Measurements from ENCODE around the gene STX2.
"Not testable (repeated sequence)": the region's sequence is repeated elsewhere in the genome, so short reads cannot be mapped to it uniquely, and the experiment has no call there.

Gene STX2

GRCh38 chr12:130863298-130863697 lies 24.2 kb upstream of the STX2 start:
- no peak overlapping the region for H3K27ac ChIP-seq (ENCODE audit: low read depth, low read length)
- H3K4me3 ChIP-seq (ENCODE audit: insufficient read depth, low read length, poor library complexity, severe bottlenecking), result no peak overlapping the region
- H3K9me3 ChIP-seq (ENCODE audit: insufficient read depth, low read length), result no peaks in the 10 kb centered on the region
- H3K9me2 ChIP-seq (replicated peaks; ENCODE audit: insufficient read depth, low read length), result no peaks in the 10 kb centered on the region
- no peak overlapping the region for H2AFZ ChIP-seq (ENCODE audit: low read depth, low read length, severe bottlenecking)
- no peak overlapping the region for H3K4me2 ChIP-seq (ENCODE audit: low read depth, low read length, poor library complexity, severe bottlenecking)
- H3K36me3 ChIP-seq (ENCODE audit: low read length), result no peaks in the 10 kb centered on the region
- H3K27me3 ChIP-seq (ENCODE audit: low read length), result no peaks in the 10 kb centered on the region
- no peak for TF ChIP-seq EZH2phosphoT487 (conservative IDR thresholded peaks at IDR 0.05; ENCODE audit: low read length)
- TF ChIP-seq CTCF (IDR thresholded peaks at IDR 0.05; ENCODE audit: insufficient read depth, low read length, poor library complexity, severe bottlenecking), result no peak
- H4K20me1 ChIP-seq (ENCODE audit: low read depth, low read length), result no peaks in the 10 kb centered on the region
- H3K9ac ChIP-seq (ENCODE audit: low read length), result no peak overlapping the region
- H3K79me2 ChIP-seq (ENCODE audit: insufficient read depth, low read length), result no peaks in the 10 kb centered on the region
- H3F3A ChIP-seq (ENCODE audit: insufficient read depth), result no peaks in the 10 kb centered on the region

DNA sequence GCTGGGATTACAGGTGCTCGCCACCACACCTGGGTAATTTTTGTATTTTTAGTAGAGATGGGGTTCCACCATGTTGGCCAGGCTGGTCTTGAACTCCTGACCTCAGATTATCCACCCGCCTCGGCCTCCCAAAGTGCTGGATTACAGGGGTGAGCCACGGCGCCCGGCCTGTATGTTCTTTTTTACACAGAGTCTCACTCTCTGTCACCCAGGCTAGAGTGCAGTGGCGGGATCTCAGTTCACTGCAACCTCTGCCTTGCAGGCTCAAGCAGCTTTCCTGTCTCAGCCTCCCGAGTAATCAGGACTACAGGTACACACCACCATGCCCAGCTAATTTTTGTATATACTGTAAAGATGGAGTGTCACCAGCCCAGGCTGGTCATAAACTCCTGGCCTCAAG lies 23.7 kb upstream of the STX2 start:
- H3K9ac ChIP-seq (ENCODE audit: low read length); H3K9me3 ChIP-seq (ENCODE audit: insufficient read depth, low read length); H3K4me3 ChIP-seq (ENCODE audit: insufficient read depth, low read length, poor library complexity, severe bottlenecking); H3K36me3 ChIP-seq (ENCODE audit: low read length); H3K79me2 ChIP-seq (ENCODE audit: insufficient read depth, low read length); H2AFZ ChIP-seq (ENCODE audit: low read depth, low read length, severe bottlenecking); H3K27me3 ChIP-seq (ENCODE audit: low read length); H3K4me2 ChIP-seq (ENCODE audit: low read depth, low read length, poor library complexity, severe bottlenecking); H3K27ac ChIP-seq (ENCODE audit: low read depth, low read length); H3F3A ChIP-seq (ENCODE audit: insufficient read depth); H4K20me1 ChIP-seq (ENCODE audit: low read depth, low read length); H3K9me2 ChIP-seq (replicated peaks; ENCODE audit: insufficient read depth, low read length): not testable (repeated sequence)

GRCh38 chr12:130862161-130862560 lies 23.1 kb upstream of the STX2 start:
- Histone ChIP-seq H3F3A (ENCODE audit: insufficient read depth) (no peaks in the 10 kb centered on the region), H3K9me2 (replicated peaks; ENCODE audit: insufficient read depth, low read length) (no peaks in the 10 kb centered on the region), H3K79me2 (ENCODE audit: insufficient read depth, low read length) (no peaks in the 10 kb centered on the region)

DNA sequence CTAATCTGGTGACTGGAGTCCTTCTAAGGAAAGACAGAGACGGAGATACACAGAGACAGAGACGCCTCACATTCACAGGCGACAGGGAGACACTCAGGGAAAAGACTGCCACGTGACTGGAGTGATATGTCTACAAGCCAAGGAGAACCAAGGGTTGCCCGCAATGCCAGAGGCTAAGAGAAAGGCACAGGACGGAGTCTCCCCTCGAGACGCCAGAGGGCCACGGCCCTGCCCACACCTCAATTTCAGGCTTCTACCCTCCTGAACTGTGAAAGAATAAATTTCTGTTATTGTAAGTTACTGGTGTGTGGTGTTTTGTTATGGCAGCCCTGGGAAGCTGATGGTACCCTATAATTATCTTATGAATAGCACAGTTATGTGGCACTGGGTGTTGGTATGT lies 21.3 kb upstream of the STX2 start:
- no peaks in the 10 kb centered on the region for H3K27me3 ChIP-seq (ENCODE audit: low read length)
- no peaks in the 10 kb centered on the region for H3K36me3 ChIP-seq (ENCODE audit: low read length)
- TF ChIP-seq EZH2phosphoT487 (conservative IDR thresholded peaks at IDR 0.05; ENCODE audit: low read length) (no peak), CTCF (IDR thresholded peaks at IDR 0.05; ENCODE audit: insufficient read depth, low read length, poor library complexity, severe bottlenecking) (no peak)
- H3K4me3 ChIP-seq (ENCODE audit: insufficient read depth, low read length, poor library complexity, severe bottlenecking), result no peak overlapping the region
- H2AFZ ChIP-seq (ENCODE audit: low read depth, low read length, severe bottlenecking), result no peak overlapping the region
- no peaks in the 10 kb centered on the region for H3F3A ChIP-seq (ENCODE audit: insufficient read depth)
- H3K79me2 ChIP-seq (ENCODE audit: insufficient read depth, low read length), result no peaks in the 10 kb centered on the region
- no peak overlapping the region for H3K27ac ChIP-seq (ENCODE audit: low read depth, low read length)
- H3K9me2 ChIP-seq (replicated peaks; ENCODE audit: insufficient read depth, low read length), result no peaks in the 10 kb centered on the region
- H4K20me1 ChIP-seq (ENCODE audit: low read depth, low read length), result no peaks in the 10 kb centered on the region
- no peak overlapping the region for H3K9ac ChIP-seq (ENCODE audit: low read length)
- H3K9me3 ChIP-seq (ENCODE audit: insufficient read depth, low read length), result peaks cover 6% of the 10 kb centered on the region; the same call in 1 of the 2 replicates
- no peak overlapping the region for H3K4me2 ChIP-seq (ENCODE audit: low read depth, low read length, poor library complexity, severe bottlenecking)

More at GRCh38 chr12:130862161-130862560, 23.1 kb upstream of the STX2 start:
- no peak for TF ChIP-seq CTCF (IDR thresholded peaks at IDR 0.05; ENCODE audit: insufficient read depth, low read length, poor library complexity, severe bottlenecking)
- no peak overlapping the region for H3K27ac ChIP-seq (ENCODE audit: low read depth, low read length)
- peaks cover 1% of the 10 kb centered on the region; the same call in 1 of the 2 replicates for H3K9me3 ChIP-seq (ENCODE audit: insufficient read depth, low read length)
- no peaks in the 10 kb centered on the region for H3K36me3 ChIP-seq (ENCODE audit: low read length)
- H4K20me1 ChIP-seq (ENCODE audit: low read depth, low read length), result no peaks in the 10 kb centered on the region
- H3K9ac ChIP-seq (ENCODE audit: low read length), result no peak overlapping the region
- no peak overlapping the region for H3K4me3 ChIP-seq (ENCODE audit: insufficient read depth, low read length, poor library complexity, severe bottlenecking)
- H3K27me3 ChIP-seq (ENCODE audit: low read length), result no peaks in the 10 kb centered on the region
- no peak overlapping the region for H2AFZ ChIP-seq (ENCODE audit: low read depth, low read length, severe bottlenecking)
- no peak overlapping the region for H3K4me2 ChIP-seq (ENCODE audit: low read depth, low read length, poor library complexity, severe bottlenecking)

Measured in SU-DHL-6 (cell line).